NCI-H2081 treated with DMSO at 0.1 percent for 48 hours (cell line): ENCODE data around the gene BBS12.
A peak's percentile ranks its signal among the peaks of the same experiment; 100 is the strongest.

Experiments used
- DNase-seq: peaks from one replicate; lab custom pipeline; 2025; lab: John Stamatoyannopoulos, UW

BBS12 gene

DNA sequence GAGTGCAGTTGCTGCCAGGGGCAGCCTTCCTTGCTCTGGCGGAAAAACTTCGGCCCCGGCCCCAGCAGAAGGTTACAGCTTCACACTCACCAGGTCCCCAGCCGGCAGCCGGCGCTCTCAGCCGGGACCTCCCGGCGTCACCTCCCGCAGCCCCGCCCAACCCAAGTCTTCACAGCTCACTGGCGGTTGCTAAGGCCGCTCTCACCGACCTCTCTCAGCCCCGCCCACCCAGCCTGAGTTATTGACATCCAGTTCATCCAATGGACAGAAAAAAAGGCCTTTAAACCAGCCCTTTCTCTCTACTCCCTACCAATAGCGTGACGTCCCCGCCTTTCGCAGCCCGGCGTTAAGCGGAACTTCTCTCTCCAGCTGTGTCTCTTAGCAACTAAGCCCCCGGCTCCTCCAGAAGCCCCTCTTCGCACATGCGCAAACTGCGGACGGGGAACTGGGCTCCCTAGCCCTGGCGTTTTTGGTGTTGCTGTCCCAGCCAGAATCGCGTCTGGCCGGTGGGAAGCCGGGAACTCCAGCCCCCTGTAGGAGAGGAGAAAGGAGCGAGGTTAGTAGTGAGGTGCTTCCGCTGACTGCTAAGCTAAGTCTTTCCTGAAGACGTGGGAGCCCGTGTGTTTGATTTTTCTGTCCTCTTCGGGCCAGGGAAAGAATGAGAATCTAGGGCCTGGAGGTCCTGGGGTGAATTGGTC lies at the start of gene BBS12:
BBS12 (plus strand) TSS at position 376 of the 698 bp plus-strand sequence. CDS start 9,189 bp downstream, outside the sequence.
- DNase-seq: peak; percentile 80

DNA sequence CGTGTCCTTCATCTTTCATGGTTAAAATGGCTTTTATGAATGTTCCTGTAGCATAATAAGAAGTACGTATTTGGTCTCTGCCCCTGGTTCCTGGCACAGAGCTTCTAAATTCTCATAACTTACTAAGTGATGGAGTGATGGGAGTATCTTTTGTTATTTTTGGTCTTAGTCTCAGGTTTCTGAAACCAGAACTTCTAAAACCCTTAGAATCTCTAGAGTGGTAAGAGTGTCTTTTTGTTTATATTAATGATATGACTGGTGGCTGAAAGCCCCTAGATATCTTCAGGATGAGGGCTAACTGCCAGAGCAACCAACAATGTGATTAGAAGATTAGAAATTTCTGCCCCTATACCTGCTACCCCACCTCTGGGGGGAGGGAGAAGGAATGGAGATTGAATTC lies 45.8 kb upstream of the BBS12 start:
- DNase-seq: no peak

DNA sequence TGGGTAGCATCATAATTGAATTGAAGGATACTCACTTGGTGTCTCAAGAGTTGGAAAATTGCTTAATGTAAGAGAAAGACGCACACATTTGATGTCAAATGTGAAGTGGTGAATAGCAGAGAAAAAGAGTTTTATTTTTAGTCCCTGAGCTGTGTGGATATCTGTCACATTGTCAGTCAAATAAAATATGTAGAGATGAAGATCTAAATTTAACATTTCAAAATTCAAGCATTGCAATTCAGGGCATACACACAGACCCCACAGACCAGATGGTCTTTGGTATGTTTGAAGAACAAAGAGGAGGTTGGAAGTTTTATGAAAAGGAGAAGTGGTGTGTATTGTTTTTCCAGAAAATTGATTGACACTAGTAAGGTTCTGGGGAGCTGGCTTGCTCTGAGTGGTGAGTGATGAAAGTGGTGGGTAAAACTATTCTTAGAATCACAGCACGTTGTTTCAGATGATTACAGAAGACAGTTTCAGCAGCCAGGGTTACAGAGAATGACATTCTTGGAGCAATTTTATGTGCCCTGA lies 44.9 kb upstream of the BBS12 start:
- DNase-seq: no peak

DNA sequence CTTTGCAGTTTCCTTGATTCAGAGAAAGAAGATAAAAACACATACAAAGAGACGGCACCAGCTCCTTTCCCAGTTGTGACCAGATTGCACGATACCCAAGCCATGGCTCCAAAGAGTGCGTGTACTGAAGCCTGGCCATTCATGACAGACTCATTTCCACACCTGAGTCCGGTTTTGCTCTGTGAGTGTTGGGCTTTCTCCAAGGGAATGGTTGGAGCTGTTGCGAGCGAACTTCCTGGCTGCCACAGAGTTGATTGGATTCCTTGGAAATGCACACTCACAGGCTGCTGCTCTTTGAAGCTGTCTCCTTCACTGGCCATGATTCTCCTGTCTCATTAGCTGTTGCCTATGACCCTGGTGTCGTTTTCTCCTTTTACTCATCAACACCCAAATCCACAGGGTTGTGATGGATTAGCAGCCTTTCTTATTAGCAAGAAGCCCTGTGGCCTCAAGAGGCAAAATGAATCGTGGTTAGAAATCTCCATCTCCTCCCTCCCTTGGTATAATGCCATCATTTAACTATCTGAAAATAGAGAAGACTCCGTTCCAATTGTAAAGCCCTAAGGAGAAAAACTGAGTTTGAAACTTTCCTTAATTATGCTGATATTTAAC lies 43.9 kb upstream of the BBS12 start:
- no peak for DNase-seq

DNA sequence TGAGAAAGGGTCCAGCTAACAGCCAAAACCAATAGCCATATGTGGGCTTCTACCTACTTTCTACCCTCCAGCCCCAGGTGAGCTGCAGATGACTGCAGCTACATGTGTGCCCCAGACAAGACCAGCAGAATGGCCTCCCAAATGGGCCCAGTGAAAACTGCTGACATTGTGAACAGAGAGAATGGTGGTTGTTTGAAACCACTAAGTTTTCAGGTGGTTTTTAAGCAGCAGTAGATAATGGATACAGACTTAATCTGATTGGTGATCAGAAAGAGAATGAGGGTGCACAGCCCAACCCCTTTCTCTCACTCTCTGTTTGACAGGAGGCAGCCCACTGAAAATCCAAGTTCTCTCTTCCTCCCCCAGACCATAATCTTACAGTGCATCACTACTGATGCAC lies 42.5 kb upstream of the BBS12 start:
- no peak for DNase-seq

DNA sequence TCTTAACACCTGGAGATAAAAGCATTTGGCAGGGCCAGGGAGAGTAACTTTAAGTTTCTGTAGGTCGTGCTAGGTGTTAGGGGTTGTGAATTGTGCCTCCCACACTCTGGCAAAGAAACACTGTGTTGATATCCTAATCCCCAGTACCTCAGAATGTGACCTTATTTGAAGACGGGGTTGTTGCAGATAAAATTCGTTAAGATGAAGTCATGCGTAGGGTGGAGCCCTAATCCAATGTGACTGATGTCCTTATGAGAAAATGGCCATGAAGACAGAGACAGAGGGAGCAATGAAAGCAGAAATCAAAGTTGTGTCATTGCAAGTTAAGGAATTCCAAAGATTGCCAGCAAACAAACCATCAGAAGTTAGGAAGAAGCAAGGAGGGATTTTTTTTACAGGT lies 40.5 kb upstream of the BBS12 start:
- no peak for DNase-seq

DNA sequence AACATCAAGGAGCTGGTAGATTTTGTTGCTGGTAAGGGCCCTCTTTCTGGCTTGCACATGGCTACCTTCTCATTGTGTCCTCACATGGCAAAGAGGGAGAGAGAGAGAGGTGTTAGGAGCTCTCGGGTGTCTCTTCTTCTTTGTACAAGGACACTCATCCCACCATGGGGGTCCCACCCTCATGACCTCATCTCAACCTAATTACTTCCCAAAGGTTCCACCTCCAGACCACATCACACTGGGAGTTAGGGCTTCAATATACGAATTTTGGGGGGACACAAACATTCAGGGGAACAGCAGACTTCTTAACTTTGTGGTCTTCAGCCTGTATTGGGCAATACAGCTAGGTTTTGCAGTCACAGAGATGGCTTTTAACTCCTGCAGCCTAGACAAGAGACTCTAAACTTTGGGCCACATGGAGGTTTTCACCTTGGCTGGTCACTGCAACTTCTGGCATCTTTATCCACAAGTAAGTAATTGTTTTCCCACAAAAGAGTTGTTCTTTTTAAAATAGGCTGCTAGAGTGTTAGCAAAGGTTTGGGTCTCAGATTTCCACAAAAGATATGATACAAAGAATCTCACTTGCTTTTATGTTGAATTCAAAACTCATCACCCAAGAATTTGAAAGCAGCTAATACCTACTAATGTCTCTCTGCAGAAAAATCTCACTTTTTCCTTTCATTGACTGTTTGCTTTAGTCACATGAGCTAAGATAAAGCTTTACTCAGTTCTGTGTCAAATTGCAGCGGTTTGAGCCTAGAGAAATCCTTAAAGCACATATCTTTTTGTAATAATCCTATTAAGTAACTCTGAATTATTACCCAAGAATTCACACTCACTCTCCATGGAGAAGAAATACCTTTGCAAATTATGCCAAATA lies 39.6 kb upstream of the BBS12 start:
- DNase-seq: no peak

DNA sequence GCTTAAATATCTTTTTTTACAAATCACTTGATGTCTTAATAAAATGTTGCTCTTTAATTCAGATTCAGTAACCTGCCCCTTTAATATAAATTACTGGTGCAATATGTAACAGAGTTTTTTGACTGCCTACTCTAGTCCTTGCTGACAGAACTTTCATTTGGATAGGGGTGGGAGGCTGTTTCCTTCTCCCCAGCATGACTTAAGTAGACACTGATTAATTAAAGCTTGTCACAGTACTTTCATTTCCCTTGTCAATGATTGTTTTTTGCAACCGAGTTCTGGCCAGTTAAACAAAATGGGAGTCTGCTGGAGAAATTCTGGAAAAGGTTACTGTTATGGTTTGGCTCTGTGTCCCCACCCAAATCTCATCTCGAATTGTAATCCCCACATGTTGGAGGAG lies 37.3 kb upstream of the BBS12 start:
- no peak for DNase-seq

DNA sequence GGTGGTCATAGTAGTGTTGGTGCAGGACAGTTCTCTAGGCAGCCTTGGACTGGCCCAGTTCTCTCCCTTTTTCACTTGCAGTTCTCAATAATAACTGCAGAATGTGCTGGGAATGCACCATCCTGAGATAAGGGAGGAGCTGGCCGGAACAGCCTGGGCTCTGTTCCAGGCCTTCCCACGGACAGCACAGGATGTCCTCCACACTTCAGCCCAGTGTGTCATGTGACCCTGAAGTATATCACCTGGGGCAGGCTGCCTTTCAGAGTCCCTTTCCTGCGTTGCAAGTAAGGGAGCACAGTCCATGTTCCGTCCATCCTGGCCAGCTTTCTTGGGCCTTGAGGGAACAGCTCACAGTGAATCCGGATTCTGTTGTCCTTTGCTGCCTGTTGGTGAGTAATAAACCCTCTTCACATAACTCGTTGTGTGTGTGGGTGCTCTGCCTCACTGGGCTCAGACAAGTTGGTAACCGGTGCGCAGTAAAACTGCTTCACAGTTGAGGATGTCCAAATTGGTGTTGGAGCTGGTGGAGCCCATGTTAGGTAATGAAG lies 32.3 kb upstream of the BBS12 start:
- no peak for DNase-seq

DNA sequence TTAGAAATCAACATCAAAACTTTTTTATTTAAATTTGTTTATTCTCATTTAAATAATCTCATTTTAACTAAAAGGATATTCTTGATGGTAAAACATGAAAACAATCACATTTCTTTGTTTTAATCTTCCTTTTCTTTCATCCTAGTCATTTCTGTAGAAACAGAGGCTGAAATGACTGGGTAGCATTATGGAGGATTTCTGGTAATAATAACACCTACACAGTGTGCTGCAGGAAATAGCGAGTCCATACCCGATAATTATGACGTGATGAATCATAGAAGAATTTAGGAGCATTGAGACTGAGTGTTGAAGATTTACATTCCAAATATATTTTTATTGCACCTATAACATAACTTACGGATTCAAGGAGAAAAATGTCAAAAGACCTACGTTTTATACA lies 31.4 kb upstream of the BBS12 start:
- DNase-seq: no peak

DNA sequence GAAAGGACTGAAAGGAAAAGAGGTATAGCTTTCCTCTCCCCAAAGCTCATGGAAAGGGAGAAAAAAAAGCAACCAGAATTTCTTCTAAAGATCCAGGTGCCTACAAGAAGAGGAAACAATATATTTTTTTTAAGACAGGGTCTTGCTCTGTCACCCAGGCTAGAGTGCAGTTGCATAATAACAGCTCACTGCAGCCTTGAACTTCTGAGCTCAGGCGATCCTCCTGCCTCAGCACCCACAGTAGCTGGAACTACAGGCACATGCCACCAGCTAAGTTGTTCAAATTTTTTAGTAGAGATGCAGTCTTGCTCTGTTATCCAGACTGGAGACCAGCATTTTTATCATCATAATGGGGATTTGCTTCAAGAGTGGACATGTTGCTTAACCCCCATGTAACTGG lies 30.5 kb upstream of the BBS12 start:
- no peak for DNase-seq

DNA sequence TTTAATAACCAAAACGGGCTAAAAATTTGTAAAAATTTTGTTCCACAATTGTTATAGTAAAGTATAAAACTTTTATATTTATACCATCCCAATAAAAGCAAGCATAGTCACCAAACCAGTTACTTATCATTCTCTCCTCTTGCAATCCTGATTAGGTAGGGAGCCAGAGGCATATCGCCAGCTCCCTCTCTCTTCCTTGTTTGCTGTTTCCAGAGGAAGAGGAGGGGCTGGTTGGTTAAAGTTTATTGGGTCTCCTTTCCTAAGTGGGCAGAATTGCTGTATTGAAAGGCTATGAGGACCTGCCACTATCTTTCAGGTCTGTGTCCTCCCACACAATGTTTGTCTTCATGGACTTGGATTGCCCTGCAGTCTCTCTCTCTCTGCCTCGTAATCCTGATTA lies 29.6 kb upstream of the BBS12 start:
- DNase-seq: no peak

DNA sequence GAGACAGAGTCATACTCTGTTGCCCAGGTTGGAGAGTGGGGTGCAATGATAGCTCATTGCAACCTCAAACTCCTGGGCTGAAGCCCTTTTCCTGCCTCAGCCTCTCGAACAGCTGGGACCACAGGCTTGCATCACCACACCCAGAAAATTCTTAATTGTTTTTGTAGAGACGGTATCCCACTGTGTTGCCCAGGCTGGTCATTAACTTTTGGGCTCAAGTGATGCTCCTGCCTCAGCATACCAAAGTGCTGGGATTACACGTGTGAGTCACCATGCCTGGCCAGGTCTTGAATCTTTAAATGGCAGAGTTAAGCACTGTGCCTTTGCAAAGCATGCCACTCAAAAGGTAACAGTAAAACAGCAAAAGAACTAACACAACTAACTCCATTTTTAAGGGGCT lies 28.6 kb upstream of the BBS12 start:
- DNase-seq: no peak

DNA sequence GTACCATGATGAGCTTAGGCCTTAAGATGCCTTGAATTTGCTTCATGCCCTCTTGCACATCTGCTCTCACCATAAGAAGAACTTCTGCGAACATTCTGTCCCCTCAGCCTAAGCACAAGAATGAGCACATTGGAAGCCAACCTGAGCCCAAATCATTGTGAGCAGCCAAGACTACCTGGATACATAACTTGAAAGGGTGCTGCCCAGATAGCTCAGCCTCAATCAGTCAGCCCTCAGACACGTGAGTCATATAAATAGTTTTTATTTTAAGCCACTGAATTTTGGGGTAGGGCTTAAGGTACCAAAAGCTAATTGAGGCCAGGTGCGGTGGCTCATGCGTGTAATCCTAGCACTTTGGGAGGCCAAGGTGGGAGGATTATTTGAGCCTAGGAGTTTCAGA lies 27.5 kb upstream of the BBS12 start:
- no peak for DNase-seq

DNA sequence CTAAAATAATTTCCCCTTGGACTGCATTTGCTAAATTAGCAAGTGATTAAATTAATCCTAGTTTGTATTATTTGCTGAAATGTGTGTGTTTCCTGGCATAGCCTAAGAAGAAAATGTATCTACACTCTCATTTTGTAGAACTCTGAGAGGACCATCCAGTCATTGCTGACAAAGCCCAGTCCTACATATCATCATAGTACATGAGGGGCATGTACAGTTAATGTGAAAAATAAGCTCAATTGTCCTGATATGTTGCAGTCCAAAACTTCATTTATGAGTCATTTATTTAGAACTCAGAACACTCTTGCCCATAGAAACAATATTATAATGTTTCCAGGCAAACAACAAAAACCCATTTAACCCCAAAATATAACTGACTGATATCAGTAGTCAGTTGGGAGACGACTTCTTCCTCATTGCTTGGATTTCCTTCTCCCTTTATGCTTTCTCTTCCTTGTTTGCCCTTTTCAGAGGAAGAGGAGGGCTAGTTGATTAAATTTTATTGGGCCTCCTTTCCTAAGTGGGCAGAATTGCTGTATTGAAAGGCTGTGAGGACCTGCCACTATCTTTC lies 26.9 kb upstream of the BBS12 start:
- DNase-seq: no peak

DNA sequence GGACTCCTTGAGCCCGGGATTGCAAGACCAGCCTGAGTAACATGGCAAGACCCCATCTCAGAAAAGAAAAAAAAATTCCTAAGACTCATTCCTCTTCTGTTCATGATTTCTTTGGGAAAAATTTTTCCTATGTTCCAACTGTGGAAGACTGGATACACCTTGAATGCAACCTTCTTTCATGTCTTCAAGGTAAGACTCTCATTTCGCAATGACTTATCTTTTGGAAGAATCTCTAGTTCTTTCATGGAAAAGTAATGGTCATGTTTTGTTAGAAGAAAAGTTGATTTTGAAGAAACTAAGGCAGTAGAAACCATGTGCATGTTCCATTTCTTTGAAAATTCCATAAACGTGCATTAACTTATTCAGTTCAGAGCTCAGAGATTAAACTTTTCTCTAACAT lies 26.0 kb upstream of the BBS12 start:
- DNase-seq: no peak

DNA sequence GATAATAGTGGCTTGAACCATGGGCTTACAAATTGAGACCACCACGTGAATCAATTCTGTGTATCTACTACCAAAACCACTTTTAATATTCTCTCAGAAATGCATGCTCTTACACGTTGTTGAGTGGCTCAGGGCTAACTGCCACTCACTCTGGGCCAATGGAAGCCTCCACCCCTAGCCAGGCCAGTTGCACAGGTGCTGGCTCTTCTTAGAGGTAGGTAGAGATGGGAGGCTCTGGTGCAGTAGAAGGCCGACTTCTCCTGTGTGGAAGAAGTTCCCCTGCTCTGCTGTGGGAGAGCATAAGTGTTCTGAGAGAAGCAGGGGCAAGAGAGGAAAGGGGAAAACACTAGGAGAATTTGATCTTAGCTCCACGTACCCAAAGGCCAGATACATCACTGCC lies 25.0 kb upstream of the BBS12 start:
- no peak for DNase-seq

DNA sequence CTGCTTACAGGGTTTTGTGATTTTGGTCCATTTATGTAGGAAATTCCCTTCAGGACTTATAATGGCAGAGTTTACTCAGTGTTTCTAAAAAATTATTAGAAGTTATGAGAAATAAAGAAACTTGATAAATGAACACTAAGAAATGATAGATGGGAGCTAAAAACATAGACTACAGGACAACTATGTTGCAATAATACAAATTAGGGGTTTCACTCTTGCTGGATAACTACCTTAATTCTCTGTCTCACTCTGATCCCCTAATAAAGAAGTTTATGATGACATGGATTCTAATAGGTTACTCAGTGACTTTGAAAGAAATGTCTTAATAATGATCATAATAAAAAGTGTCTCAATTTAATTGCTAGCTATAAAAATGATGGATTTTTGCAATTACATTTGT lies 23.3 kb upstream of the BBS12 start:
- DNase-seq: no peak

DNA sequence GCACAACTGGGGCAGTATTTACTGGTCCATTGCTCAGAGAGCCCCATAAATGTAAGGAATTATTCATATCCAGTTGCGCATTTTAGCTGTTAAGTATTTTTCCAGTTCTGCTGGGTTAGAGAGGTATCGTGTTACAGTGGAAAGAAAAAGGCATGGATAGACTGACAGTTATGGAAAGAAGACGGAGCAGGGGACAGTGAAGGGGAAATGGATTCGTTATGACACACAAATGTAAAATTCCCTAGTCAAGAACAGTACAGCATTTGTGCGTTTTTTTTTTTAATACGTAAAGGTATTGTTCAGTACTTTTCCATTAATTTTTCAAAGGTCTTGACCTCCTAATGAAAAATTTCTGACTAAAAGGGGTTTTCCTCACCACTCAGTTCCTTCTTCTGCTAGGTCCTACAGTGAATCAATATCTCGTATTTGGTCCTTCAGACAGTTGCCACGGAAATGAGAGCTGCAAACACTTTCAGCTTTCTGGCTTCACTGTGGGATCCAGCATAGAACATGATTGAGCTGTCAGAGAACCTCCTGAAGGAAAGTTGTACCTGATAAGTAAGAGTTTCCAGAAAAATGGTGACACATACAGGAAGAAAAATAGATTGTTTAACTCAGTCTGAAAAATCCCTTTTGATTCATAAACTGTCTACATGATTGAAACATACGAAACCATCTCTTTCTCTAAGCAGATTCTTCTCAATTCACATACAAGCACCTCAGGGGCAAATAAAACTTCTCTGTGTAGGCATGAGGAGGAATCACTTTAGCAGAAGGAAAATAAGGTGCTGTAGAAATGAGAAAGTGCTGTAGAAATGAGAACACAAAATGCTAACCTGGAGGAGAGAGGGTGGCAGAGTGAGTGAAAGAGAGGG lies 21.8 kb upstream of the BBS12 start:
- no peak for DNase-seq

DNA sequence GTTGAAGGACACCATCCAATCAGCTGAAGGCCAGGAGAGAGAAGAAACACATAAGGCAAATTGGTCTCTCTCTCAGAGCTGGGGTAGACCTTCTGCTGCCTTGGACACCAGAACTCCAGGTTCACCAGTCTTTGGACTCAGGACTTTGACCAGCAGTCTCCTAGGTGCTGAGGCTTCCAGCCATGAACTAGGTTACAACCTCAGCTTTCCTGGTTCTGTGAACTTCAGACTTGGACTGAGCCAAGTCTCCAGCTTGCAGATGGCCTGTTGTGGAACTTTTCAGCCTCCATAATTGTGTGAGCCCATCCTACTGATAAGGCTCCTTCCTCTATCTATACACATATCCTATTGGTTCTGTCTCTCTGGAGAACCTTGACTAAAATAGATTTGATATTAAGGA lies 20.6 kb upstream of the BBS12 start:
- no peak for DNase-seq

DNA sequence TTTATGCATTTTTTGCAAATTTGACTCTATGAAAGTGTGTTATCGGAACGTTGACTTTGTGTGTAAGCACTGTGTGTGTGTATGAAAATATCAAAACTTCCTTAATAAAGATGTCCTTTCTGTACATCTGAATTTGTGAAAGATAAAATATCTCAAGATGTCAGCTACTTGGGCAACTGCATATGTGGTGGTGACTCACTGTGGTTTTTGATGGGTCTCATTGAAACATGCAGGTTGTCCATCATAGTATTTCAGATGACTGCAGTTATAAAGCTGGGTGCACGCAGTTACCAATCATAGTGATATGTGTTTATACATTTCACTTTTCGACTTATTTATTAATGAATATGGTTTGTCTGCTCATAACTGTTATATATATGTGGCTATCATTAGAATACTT lies 19.7 kb upstream of the BBS12 start:
- no peak for DNase-seq
